COLO829 (cell line): ENCODE measurements around the gene STIP1.

Experiments used
- DNase-seq: peaks from one replicate; pipeline ENCODE4 v3.0.0; 2012; ENCODE audit warnings: low spot score

STIP1 gene

GRCh38 chr11:64198511-64198910 lies 12.5 kb downstream of the STIP1 start:
- no peak for DNase-seq

DNA sequence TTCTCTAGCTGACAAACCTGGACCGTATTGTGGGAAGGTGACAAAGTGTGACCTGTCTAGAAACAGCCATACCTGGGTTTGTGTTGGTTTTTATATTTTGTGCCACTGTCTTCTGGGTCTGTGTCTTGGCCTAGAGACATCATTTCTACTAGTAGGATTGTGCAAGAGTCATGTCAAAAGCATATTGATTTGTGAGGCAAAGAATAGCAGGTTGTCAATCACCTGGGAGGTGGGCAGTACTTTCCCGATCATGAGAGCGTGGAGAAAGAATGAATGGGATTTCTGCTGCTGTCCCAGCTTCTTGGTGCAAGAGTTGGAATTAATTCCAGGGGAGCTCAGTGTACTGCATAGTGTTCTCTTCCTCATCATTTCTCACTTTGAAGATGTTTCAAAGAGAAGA lies 15.6 kb downstream of the STIP1 start:
- DNase-seq, result no peak

DNA sequence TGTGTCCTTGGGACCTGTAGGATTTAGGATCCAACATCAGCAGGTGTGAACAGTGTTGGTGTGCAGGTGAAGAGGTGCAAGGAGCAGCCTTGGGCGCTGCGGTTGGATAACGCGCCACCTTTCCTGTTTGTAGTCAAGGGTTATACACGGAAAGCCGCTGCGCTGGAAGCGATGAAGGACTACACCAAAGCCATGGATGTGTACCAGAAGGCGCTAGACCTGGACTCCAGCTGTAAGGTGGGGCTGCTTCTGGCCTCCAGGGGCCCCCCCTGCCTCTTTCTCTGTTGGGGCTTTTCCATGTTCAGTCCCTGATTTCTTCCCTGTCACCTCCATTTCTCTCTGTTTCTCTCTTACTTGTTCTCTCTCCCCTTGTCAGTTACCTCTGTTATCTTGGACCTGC lies 17.0 kb downstream of the STIP1 start:
- no peak for DNase-seq

DNA sequence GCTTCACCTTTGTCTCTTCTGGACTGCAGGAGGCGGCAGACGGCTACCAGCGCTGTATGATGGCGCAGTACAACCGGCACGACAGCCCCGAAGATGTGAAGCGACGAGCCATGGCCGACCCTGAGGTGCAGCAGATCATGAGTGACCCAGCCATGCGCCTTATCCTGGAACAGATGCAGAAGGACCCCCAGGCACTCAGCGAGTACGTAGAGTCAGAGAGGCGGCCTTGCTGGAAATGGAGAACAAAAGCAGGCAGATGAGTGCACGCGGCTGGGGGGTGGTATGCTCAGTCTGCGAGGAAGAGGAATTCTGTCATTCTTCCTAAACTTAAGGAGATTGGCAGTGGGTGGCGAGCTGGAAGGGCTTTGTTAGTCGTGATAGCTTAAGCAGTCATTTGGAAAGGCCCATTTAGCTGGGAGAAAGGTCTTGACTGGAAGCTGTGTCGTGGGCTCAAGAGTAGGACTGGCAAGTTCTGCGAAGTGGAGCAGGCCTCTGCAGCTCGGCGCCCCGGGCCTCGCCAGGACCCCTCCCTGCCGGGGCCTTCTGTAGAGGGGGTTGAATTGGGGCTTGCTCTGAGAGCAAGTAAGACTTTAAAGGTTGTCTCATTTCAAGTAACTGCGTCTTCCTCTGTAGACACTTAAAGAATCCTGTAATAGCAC lies 17.6 kb downstream of the STIP1 start:
- DNase-seq, result no peak

DNA sequence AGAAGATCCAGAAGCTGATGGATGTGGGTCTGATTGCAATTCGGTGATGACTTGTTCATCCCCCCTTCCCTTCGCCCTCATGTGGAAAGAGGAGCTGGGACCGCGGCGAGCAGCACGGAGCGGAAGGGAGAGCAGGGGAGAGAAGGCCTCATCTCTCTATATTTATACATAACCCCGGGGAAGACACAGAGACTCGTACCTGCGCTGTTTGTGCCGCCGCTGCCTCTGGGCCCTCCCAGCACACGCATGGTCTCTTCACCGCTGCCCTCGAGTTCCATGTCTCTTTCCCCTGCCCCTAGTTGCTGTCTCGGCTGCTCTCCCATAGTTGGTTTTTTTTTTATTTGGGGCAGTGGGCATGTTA lies 18.1 kb downstream of the STIP1 start:
- no peak for DNase-seq

GRCh38 chr11:64204464-64204989 lies 18.6 kb downstream of the STIP1 start:
- peak; percentile 88 for DNase-seq

DNA sequence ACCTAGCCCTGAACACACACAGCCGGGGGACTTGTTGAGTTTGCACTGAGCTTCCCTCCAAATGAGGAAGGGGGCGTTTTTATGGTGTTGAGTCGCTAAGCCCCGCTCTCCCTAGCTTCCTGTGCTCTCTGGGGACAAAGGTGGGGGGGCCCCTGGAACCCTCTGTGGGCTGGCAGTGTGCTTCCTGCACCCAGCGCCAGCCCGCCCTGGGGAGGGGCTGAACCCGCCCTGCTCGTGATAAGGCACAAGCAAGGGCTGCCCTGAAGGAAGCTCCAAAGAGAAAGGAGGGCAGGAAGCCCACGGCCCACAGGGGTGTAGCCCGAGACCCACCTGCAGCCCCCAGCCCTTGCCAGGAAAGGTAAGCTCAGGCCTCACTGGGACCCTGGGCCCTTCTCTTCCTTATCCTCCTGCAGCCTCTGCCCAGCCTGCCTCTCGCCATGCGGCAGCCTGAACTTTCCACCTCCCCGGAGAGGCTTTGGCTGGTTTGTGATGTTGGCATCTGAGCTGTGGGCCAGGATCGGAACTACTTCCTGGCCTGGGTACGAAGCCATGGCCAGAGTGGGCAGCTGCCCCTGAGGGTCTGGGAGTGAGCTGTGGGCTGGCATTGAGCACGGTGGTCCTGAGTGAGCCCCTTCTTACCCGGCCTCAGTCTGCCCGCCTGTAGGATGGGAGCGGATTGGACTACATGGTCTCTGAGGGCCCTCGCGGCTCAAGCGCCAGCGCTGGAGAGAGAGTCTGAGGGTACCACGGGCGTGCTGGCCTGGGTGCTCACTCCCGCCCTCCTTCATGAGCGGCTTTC lies 20.7 kb downstream of the STIP1 start, which contains the start of gene FERMT3:
FERMT3 (plus strand) TSS at position 265 of the 799 bp plus-strand sequence. CDS start 644 bp downstream, outside the sequence.
- no peak for DNase-seq

DNA sequence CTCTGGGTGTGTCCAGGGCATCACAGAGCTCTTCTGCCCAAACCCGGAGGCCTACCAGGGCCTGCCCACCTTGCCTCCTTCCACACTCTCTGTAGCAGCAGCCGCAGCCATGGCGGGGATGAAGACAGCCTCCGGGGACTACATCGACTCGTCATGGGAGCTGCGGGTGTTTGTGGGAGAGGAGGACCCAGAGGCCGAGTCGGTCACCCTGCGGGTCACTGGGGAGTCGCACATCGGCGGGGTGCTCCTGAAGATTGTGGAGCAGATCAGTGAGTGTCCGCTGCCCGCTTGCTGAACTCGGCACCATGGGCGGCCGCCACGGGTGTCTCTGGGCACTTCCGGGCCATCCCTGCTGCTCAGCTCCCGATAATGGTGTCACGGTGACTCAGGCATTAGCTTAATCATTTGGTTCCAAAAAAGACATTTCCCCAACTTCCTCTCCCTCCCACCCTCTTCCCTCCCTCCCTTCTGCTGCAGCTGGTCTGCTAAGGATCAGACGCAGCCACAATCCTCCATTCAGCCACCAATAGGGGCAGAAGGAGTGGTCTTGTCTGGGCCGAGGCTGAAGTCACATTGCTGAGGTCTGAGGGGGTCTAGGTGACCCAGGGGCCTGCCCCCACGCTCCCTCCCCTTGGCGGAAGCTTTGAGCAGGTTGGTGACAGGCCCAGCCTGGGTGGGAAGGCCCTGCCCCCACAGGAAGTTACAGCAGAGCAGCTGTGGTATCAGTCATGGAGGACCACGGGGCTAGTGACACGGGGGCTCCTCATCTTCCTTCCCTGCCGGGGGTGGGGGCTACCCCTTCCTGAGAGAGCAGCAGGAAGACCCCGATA lies 21.5 kb downstream of the STIP1 start:
- no peak for DNase-seq

GRCh38 chr11:64208086-64208795 lies 22.3 kb downstream of the STIP1 start:
- no peak for DNase-seq

GRCh38 chr11:64208796-64209562 lies 23.0 kb downstream of the STIP1 start:
- DNase-seq, result no peak

DNA sequence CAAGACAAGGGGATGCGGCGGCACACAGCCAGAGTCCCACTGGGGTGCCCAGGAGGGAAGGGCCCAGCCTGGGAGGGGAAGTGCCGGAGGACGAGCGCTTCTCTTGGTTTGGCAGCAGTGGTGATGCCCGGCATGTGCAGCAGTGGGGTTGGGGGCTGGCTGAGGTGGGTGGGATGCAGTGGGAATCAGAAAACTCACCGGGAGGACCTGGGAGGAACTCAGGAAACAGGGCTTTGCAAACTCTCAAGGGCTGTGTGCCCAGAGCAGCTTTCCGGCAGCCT lies 23.5 kb downstream of the STIP1 start:
- no peak for DNase-seq

- DNase-seq, result no peak
These were observed 24.5 kb downstream of the STIP1 start for GRCh38 chr11:64210301-64211020.

GRCh38 chr11:64211181-64211872 lies 25.4 kb downstream of the STIP1 start:
- DNase-seq, result no peak

DNA sequence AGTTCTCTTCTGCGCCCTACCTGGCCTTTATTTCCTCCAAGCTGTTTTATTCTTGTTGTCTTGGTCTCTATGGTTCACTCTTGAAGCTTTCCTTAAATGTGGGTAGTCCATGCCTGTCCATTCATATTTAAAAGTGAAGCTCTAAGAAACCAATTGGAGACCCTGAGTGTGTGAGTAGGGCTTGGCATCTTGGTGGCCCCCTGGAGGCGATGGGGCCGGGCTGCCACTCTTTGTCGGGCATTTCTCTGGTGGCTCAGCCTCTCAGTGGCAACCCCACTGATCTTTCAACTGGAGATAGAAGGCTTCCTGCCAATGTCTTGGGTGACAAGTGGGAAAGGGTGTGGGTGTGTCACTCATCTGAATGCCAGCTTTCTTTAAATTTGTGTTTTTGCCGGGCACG lies 30.9 kb downstream of the STIP1 start:
- no peak for DNase-seq

- DNase-seq, result no peak
These were observed 32.8 kb downstream of the STIP1 start for GRCh38 chr11:64218628-64219353.

- no peak for DNase-seq
These were observed 33.3 kb downstream of the STIP1 start for GRCh38 chr11:64219354-64219684.

- no peak for DNase-seq
These were observed 33.8 kb downstream of the STIP1 start for GRCh38 chr11:64219755-64220154.

GRCh38 chr11:64220271-64220670 lies 34.3 kb downstream of the STIP1 start:
- DNase-seq, result no peak

GRCh38 chr11:64220798-64221197 lies 34.8 kb downstream of the STIP1 start:
- DNase-seq, result no peak

- no peak for DNase-seq
These were observed 36.7 kb downstream of the STIP1 start for GRCh38 chr11:64222651-64223000.
